Neural progenitor cell (in vitro differentiated cells): ENCODE measurements around the gene PPP2R5A.

ENCODE experiments used
- CTCF ChIP-seq: fragments of 200-600 bp; sonication (generic); IDR thresholded peaks from 2 replicates; pipeline ENCODE4 v1.5.1; 2017; ENCODE audit warnings: antibody characterized with exemption, mild to moderate bottlenecking
- EZH2phosphoT487 ChIP-seq: fragments of 200-600 bp; sonication (generic); IDR thresholded peaks from 2 replicates; pipeline ENCODE4 v1.6.1; 2017; ENCODE audit warnings: antibody characterized with exemption

GRCh38 chr1:212261361-212261929 lies 23.8 kb upstream of the PPP2R5A start:
- TF ChIP-seq CTCF: no peak
- no peak for TF ChIP-seq EZH2phosphoT487
